NCI-H345 treated with DMSO at 0.1 percent for 48 hours (cell line): ENCODE measurements around the gene CD151.
A peak's percentile ranks its signal among the peaks of the same experiment; 100 is the strongest.

Experiments
- DNase-seq: peaks from one replicate; lab custom pipeline; 2025; ENCODE audit not compliant: unreplicated experiment; lab: John Stamatoyannopoulos, UW

The CD151 gene

GRCh38 chr11:832529-833113 is at the start of gene CD151:
Gene CD151 (plus strand): TSS chr11:832952. CDS start chr11:836070, 3,118 bp downstream.
- DNase-seq: peak; percentile 31

DNA sequence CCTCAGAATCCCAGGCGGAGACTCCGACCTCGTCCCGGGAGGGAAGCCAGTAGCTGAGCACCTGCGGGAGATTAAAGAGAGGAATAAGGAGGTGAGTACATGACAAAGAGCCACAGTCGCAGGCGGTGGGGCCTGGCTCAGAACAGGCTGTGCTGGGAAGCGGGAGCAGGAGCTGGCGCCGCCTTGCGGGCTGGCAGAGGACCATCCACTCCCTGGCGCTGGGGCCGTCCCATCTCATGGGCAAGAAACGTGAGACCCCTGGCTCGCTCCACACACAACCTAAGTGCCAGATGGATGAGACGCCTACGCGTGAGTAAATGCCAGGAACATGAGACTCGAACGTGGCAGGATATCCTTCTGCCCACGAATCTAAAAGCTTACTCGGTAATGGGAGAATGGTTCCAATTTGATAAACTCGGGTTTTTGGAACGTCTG is 49.2 kb upstream of the CD151 start:
- DNase-seq: no peak

- DNase-seq: no peak
These were observed 46.3 kb upstream of the CD151 start for GRCh38 chr11:786235-787083.

DNA sequence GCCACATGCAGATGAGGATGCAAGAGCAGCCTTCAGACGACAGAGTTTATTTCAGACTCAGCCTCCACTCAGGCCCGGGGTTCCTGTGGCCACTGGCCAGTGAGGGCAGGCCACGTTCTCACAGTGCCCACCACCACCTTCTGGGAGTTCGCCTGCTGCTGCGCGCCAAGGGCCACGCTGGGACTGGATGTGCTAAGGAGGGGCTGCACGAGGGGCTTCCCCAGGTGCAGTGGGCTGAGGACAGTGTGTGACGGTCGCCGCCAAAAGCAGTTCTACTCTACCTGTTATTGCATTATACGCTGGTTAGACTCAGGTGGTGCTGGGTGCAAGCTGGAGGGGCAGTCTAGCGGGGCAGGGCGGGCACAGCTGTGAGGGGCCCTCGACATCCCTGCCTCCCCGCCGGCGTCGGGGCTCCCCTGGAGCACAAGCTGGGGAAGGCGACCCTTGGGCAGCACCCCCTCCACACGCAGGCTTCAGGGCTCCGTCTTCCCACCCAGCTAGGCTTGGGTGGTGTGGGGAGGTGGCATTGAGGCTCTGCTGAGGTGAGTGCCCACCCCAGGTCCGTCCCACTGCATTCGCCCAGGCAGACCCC is 45.6 kb upstream of the CD151 start:
- DNase-seq: no peak

- DNase-seq: no peak
These were observed 44.6 kb upstream of the CD151 start for GRCh38 chr11:788009-788640.

DNA sequence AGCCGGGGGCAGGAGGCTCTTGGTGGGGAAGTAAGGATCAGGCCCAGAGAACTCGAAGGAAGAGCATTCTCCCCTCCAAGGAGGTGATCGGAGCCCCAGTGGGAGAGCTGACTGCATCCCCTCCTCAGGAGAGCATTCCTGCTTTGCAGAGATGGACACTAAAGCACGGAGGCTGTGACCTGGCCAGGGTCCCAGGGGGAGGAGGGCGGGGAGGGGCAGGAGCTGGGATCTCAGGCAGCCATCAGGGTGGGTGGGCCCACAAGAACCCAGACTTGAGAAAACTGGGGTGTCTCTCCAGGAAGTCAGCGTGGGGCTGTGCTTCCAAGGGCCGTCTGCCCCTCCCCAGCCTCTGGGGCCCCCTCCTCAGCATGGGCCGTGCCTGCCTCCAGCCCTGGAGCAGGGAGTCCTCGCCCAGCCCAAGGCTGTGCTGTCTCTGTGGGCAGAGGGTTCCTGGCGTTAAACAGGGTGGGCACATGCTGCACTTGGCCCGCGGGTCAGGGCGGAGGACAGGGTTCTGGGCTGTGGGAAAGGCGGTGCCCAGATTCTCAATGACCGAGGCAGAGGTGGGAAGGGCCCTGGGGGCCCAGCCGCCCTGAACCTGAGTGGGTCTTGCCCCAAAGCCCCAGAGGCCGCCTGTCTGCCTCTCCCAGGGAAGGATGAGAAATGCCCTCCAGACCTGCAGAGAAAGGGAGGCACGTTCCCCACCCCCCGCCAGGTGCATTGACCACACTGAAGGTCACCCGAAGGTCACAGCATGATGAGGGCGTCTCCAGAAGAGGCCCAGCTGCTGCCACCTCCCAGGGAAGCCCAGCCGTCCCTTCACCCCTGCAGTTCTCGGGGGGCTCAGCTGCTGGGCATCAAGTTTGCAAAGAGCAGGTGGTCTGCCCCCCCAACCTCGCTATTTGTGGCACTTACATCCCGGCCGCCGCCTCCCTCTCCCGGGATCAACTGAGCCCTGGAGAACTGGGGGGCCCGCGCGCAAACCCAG is 43.5 kb upstream of the CD151 start:
- no peak for DNase-seq

- DNase-seq: peak; percentile 29
These were observed 42.8 kb upstream of the CD151 start, which contains the start of gene CEND1 for GRCh38 chr11:789943-790342. Gene CEND1 (minus strand): TSS chr11:790090. CDS start chr11:788576, 1,514 bp downstream.

DNA sequence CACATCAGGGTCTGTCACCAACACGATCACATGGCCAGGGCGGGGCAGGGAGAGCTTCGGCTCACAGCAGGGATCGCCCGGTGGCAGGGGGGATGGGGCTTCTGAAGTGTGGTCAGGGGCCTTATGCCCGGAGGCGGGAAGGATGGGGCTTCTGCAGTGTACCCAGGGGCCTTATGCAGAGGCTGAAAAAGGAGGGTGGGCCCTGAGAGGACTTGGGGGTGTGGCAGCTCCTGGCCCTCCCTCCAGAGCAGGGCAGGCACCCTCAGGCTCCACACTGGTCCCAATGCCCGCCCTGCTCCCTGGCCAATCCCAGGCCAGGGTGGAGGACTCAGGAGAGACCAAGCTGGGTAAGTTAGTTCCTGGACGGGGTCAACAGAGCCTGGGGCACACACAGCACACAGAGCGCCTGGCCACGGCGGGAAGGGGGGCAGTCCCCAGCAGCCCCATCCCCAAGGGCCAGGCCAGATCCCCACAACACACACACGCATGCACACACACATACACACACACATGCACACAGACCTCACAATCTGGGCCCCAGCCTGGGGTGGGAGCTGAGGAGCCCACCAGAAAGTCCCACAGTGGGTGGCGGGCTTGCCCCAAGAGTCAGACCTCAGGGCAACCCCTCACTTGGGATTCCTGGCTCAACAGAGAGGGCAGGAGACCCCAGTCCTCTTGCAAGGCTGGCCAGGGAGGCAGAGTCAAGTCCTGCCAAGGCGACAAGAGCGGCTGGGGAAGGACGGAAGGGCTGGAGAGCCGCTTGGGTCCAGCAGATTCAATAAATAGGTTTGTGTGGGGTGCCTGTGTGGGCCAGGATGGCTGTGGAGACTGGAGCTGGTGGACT is 41.8 kb upstream of the CD151 start:
- no peak for DNase-seq

- no peak for DNase-seq
These were observed 40.9 kb upstream of the CD151 start for GRCh38 chr11:791658-792534.

GRCh38 chr11:792535-792821 is 40.3 kb upstream of the CD151 start:
- DNase-seq: no peak

GRCh38 chr11:792873-793272 is 39.9 kb upstream of the CD151 start:
- DNase-seq: no peak

- DNase-seq: no peak
These were observed 39.2 kb upstream of the CD151 start for GRCh38 chr11:793556-793955.

- DNase-seq: no peak
These were observed 38.6 kb upstream of the CD151 start for GRCh38 chr11:794013-794765.

GRCh38 chr11:794766-795633 is 37.8 kb upstream of the CD151 start:
- no peak for DNase-seq

DNA sequence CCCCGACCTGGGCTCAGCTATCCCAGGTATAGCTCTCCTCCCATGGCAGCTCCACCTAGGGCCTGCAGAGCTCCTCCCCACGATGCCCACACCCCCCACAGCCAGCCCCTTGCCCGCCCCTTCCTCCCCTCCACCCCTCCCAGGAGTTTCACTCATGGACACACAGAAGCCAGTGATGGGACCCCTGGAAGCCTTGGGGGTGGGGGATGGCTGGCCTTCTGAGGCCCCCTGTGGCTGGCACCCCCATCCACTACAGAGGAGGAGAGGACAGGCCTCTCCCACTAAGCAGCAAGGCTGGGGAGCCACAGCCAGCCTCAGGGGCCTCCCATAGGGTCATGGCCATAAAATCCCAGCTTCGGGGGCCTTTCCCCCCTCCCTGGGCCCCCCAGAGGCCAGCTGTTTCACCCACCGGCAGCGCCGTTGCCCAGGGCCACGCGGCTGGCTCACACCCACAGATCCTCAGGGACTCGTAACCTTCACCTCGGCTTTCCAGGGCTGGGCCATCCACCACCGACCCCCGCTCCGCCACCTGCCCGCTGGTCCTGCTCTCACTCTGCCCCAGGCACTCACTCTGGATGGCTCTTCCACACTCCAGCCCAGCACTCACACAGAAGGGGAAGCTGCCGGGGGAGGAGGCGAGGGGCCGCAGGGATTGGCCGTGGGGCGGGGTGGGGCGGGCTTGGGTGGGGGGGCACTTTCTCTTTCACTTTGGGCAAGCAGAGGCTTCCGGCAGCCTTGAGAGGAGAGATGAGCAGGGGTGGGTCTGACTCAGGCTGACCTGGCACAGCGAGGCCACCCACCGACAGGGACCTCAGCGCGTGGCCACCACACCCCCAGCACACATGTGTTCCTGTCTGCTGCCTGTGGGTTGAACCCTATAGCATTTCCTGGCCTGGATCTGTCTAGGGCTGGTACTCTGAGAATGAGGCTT is 36.9 kb upstream of the CD151 start:
- DNase-seq: no peak
